KOPT-K1 (cell line): ENCODE results near the gene CTSA.
"Not testable (repeated sequence)": the region's sequence is repeated elsewhere in the genome, so short reads cannot be mapped to it uniquely, and the experiment has no call there.

Source experiments
- H3K27ac ChIP-seq: fragments of 200-600 bp; sonication (generic); 2 replicates; pipeline ENCODE4 v1.5.1; 2016; ENCODE audit warnings: antibody characterized with exemption, mild to moderate bottlenecking, low read depth, low read length; ENCODE audit not compliant: poor library complexity, severe bottlenecking
- H3K36me3 ChIP-seq: fragments of 200-600 bp; sonication (generic); 2 replicates; pipeline ENCODE4 v1.5.1; 2017; ENCODE audit warnings: antibody characterized with exemption, mild to moderate bottlenecking, low read length, moderate library complexity; ENCODE audit not compliant: insufficient read depth
- H3K9me3 ChIP-seq: fragments of 200-600 bp; sonication (generic); 2 replicates; pipeline ENCODE4 v1.5.1; 2017; ENCODE audit warnings: antibody characterized with exemption, low read length, mild to moderate bottlenecking; ENCODE audit not compliant: insufficient read depth, poor library complexity, severe bottlenecking

Gene CTSA

DNA sequence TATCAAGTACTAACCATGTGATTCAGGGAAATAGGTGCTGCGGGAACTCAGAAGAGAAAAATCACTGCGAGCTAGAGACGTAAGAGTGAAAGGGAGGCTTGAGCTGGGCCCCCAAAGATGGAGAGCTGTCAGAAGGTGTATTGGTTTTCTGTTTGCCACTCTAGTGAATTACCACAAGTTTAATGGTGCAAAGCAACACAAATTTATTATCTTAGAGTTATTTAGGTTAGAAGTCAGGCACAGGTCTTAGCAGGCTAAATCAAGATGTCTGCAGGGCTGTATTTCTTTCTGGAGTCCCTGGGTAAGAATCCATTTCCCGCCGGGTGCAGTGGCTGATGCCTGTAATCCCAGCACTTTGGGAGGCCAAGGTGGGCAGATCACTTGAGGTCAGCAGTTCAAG is 31.2 kb upstream of the CTSA start:
- no peak overlapping the region for H3K27ac ChIP-seq
- H3K9me3 ChIP-seq, result no peaks in the 10 kb centered on the region
- peaks cover 6% of the 10 kb centered on the region; the same call in 1 of the 2 replicates for H3K36me3 ChIP-seq

DNA sequence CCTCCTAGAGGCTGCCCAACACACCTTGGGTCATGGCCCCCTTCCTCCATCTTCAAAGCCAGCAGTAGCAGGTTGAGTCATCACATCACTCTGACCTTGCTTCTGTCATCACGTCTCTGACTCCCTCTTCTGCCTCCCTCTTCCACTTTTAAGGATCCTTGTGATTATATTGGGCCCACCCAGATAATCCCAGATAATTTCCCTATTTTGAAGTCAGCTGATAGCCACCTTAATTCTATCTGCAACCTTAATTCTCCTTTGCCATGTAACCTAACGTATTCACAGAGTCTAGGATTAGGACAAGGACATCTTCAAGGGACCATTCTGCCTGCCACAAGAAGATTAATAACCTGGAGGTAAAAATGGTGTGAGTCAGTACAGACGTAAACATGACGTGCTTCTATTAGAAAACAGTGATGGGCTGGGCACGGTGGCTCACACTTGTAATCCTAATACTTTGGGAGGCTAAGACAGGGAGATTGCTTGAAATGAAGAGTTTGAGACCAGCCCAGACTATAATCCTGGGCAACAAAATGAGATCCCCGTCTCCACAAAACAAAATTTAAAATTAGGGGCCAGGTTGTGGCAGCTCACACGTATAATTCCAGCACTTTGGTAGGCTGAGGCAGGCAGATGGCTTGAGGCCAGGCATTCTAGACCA is 30.4 kb upstream of the CTSA start:
- Histone ChIP-seq H3K36me3 (0 out of 2 replicates have a peak, but pooled peaks cover 4% of the 10 kb centered on the region), H3K27ac (no peak overlapping the region), H3K9me3 (no peaks in the 10 kb centered on the region)

DNA sequence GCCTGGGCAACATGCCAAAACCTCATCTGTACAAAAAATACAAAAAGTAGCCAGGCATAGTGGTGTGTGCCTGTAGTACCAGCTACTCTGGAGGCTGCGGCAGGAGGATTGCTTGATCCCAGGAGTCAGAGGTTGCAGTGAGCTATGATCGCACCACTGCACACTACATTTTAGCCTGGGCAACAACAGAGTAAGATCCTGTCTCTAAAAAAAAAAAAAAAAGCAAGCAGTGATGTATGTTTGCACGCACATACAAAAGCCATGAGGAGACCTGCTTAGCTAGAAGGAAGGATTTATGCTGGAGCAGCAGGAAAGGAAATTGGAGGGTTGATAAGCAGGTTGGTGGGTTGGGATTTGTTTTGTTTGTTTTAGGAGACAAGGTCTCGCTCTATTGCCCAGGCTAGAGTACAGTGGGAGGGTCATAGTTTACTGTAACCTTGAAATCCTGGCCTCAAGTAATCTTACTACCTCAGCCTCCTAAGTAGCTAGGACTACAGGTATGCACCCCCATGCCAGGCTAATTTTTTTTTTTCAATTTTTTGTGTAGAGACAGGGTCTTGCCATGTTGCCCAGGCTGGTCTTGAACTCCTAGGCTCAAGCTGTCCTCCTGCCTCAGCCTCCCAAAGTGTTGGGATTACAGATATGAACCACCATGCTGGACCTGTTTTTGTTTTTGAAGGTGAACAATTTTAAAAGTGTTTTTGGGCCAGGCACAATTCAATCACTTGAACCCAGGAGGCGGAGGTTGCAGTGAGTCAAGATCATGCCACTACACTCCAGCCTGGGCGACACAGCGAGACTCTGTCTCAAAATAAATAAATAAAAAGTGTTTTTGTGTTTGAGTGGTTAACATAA is 29.7 kb upstream of the CTSA start:
- H3K36me3 ChIP-seq, result 0 out of 2 replicates have a peak, but pooled peaks cover 4% of the 10 kb centered on the region
- H3K9me3 ChIP-seq, result no peaks in the 10 kb centered on the region
- no peak overlapping the region for H3K27ac ChIP-seq

DNA sequence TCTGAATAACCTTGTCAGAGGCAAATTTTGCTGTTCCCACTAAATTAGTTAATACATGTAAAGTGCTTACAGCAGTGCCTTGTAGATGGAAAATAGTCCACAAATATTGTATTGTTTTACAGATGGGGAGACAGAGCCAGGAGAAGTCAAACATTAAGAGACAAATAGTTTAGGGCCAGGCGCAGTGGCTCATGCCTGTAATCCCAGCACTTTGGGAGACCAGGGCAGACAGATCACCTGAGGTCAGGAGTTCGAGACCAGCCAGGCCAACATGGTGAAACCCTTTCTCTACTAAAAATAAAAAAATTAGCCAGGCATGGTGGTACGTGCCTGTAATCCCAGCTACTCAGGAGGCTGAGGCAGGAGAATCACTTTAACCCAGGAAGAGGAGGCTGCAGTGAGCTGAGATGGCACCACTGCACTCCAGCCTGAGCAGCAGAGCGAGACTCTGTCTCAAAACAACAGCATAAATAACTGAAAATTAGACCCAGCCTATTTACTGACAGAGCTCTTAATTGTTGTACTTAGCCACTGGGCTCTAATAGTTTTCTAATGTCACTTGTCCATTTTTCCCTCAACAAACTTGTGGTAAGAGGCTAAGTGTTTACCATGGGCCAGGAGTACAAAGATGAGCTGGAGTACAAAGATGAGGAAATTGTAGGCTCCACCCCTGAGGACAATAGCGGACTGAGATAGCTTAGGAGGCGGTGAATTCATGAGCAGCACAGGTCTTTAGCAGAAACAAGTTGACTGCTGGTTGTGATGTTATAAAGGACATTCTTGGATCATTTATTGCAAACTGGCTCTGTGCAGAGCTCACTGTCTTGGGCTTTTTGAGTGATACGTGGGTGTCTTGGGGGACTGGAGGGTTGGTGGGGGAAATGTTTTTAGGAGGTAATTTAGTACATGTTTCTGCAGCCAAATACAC is 27.3 kb upstream of the CTSA start:
- Histone ChIP-seq H3K9me3 (no peaks in the 10 kb centered on the region), H3K27ac (no peak overlapping the region), H3K36me3 (0 out of 2 replicates have a peak, but pooled peaks cover 4% of the 10 kb centered on the region)

GRCh38 chr20:45866454-45866853 is 24.7 kb upstream of the CTSA start:
- Histone ChIP-seq H3K9me3 (no peaks in the 10 kb centered on the region), H3K27ac (no peak overlapping the region), H3K36me3 (0 out of 2 replicates have a peak, but pooled peaks cover 4% of the 10 kb centered on the region)

DNA sequence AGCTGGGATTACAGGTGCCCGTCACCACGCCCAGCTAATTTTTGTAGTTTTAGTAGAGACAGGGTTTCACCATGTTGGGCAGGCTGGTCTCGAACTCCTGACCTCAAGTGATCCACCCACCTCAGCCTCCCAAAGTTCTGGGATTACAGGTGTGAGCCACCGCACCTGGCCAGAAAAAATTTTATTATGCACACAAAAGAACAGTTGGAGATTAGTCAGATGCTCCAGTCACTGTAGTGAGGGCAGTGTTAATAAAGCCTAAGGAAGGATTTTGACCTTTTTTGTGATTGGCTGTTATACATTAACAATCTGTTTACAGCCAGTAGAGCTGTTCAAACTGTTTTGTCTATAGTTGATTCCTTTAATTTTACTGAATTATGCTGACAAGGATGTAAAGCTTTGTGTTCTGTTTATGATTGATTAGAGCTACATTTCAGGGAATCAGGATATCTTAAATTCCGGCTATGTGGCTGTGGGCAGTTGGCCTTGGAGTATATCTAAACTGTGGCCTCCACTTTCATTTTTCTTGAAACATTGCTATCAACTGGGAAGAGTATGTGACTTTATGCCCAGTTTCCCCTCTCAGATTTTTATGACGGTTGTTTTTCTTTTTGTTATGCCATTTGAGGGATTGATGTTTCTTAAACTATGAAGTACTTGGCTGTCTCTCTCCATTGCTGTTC is 23.9 kb upstream of the CTSA start:
- Histone ChIP-seq H3K36me3 (0 out of 2 replicates have a peak, but pooled peaks cover 4% of the 10 kb centered on the region), H3K27ac (no peak overlapping the region), H3K9me3 (no peaks in the 10 kb centered on the region)

- Histone ChIP-seq H3K36me3 (0 out of 2 replicates have a peak, but pooled peaks cover 4% of the 10 kb centered on the region), H3K9me3 (no peaks in the 10 kb centered on the region), H3K27ac (no peak overlapping the region)
Observed at GRCh38 chr20:45867819-45868176, 23.3 kb upstream of the CTSA start.

DNA sequence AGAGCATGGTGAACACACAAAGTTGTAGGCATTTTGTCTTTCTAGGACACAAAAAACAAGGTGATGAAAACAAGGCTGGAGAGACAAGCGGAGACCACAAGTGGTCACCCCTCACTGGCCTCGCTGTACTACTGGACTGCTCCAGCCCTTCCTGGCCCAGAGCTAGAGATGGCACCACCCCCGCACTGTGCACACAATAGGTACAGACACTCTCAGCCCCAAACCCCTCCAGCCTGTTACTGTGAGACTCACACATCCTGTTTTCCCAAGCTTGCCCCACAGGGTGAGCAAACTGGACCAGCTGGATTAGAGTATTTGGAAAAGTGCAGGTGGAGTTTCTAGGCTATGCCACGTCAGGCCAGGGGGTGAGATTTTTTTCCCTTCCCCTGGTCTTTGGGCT is 18.5 kb upstream of the CTSA start:
- Histone ChIP-seq H3K27ac (no peak overlapping the region), H3K9me3 (no peaks in the 10 kb centered on the region), H3K36me3 (peaks cover 9% of the 10 kb centered on the region; the same call in 1 of the 2 replicates)

DNA sequence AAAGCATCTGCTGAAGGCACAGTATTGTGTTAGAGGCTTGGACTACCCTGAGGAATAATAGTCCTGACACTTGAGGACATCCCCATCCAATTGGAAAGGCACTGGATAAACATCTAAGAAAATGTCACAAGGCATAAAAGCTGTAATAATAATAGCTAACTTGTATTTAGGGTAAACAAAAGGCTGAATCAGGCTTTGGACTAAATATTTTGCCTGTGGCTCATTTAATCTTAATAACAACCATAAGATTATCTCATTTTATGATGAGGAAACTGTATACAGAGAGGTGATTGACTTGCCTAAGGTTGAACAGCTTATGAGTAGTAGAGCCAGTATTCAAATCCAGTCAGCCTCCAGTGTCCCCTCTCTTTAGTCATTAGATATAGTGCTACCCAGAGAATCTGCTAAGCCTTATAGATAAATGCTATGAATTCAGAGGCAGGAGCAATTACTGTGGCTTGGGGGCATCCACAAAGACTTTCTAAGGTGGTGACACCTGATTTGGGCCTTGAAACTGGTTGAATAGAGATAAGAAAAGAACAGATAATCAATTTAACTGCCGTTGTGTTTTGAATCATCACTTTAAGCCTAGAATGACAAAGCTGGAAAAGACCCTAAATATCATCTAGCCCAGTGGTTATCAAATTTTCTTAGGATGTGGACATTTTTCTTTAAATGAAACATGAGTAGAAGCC is 17.6 kb upstream of the CTSA start:
- H3K9me3 ChIP-seq, result no peaks in the 10 kb centered on the region
- no peak overlapping the region for H3K27ac ChIP-seq
- H3K36me3 ChIP-seq, result peaks cover 18% of the 10 kb centered on the region; the same call in 1 of the 2 replicates

GRCh38 chr20:45874104-45874481 is 17.0 kb upstream of the CTSA start:
- not testable (repeated sequence) for H3K9me3 ChIP-seq, H3K27ac ChIP-seq
- H3K36me3 ChIP-seq, result peaks cover 18% of the 10 kb centered on the region; the same call in 1 of the 2 replicates

GRCh38 chr20:45874576-45874975 is 16.6 kb upstream of the CTSA start:
- H3K27ac ChIP-seq, result no peak overlapping the region
- H3K9me3 ChIP-seq, result no peaks in the 10 kb centered on the region
- H3K36me3 ChIP-seq, result peaks cover 18% of the 10 kb centered on the region; the same call in 1 of the 2 replicates

GRCh38 chr20:45878076-45878761 is 12.9 kb upstream of the CTSA start:
- Histone ChIP-seq H3K9me3 (no peaks in the 10 kb centered on the region), H3K27ac (no peak overlapping the region), H3K36me3 (peaks cover 28% of the 10 kb centered on the region)

GRCh38 chr20:45880988-45881788 is 9.9 kb upstream of the CTSA start, which contains the start of gene ZSWIM1:
ZSWIM1 (plus strand) TSS chr20:45881227; CDS start chr20:45882593, 1,366 bp downstream.
- Histone ChIP-seq H3K36me3 (peaks cover 41% of the 10 kb centered on the region), H3K9me3 (no peaks in the 10 kb centered on the region), H3K27ac (peak within 1 kb of the TSS; percentile 90)
